Muscle layer of colon (tissue), 2 donors: ENCODE results near the gene FAAP100.

Experiments used
- H3K27ac ChIP-seq: one replicate; pipeline ENCODE4 v1.7.0; 2013; ENCODE audit warnings: low read depth, mild to moderate bottlenecking, low read length, moderate library complexity
- H3K27me3 ChIP-seq, 2 donors: one replicate each; pipeline ENCODE4 v1.7.0; 2013; ENCODE audit warnings: low read length in 2 of 2, mild to moderate bottlenecking in 2 of 2; ENCODE audit not compliant: insufficient read depth in 2 of 2, control insufficient read depth in 1 of 2
- H3K36me3 ChIP-seq: one replicate; pipeline ENCODE4 v1.7.0; 2013; ENCODE audit warnings: mild to moderate bottlenecking, low read length; ENCODE audit not compliant: insufficient read depth
- H3K4me1 ChIP-seq: one replicate; pipeline ENCODE4 v1.7.0; 2013; ENCODE audit warnings: mild to moderate bottlenecking, low read length; ENCODE audit not compliant: insufficient read depth
- H3K4me3 ChIP-seq, 2 donors: one replicate each; pipeline ENCODE4 v1.7.0; 2013; ENCODE audit warnings: low read length in 2 of 2, low read depth in 1 of 2, mild to moderate bottlenecking in 1 of 2, moderate library complexity in 1 of 2
- H3K9ac ChIP-seq: one replicate; pipeline ENCODE4 v1.7.0; 2013; ENCODE audit warnings: low read length
- H3K9me3 ChIP-seq: one replicate; pipeline ENCODE4 v1.7.0; 2013; ENCODE audit warnings: mild to moderate bottlenecking, low read length
- donor health status: abdominal sarcoma.
- donor health status: Adenocarcinoma of cecum.

Gene FAAP100

GRCh38 chr17:81563861-81564586, 11.9 kb upstream of the FAAP100 start:
- H3K27ac ChIP-seq, result no peak overlapping the region
- H3K9me3 ChIP-seq, result no peaks in the 10 kb centered on the region
- no peak overlapping the region for H3K9ac ChIP-seq
- H3K4me1 ChIP-seq, result peaks cover 37% of the 10 kb centered on the region
- no peaks in the 10 kb centered on the region for H3K27me3 ChIP-seq
- H3K4me3 ChIP-seq, result no peak overlapping the region
- peaks cover 61% of the 10 kb centered on the region for H3K36me3 ChIP-seq

- no peaks in the 10 kb centered on the region for H3K9me3 ChIP-seq
- peaks cover 73% of the 10 kb centered on the region for H3K36me3 ChIP-seq
- H3K27ac ChIP-seq, result no peak overlapping the region
- no peak overlapping the region for H3K9ac ChIP-seq
- H3K27me3 ChIP-seq, result no peaks in the 10 kb centered on the region
- H3K4me1 ChIP-seq, result peaks cover 12% of the 10 kb centered on the region
- no peak overlapping the region for H3K4me3 ChIP-seq
Observed at GRCh38 chr17:81561494-81561885, 9.3 kb upstream of the FAAP100 start.

GRCh38 chr17:81558941-81559806, 7.0 kb upstream of the FAAP100 start:
- Histone ChIP-seq H3K36me3 (peaks cover 60% of the 10 kb centered on the region), H3K9me3 (no peaks in the 10 kb centered on the region), H3K27ac (no peak overlapping the region), H3K9ac (no peak overlapping the region), H3K4me1 (no peaks in the 10 kb centered on the region), H3K27me3 (no peaks in the 10 kb centered on the region), H3K4me3 (no peak overlapping the region)

- Histone ChIP-seq H3K9ac (no peak overlapping the region), H3K4me3 (no peak overlapping the region), H3K27me3 (no peaks in the 10 kb centered on the region), H3K36me3 (peaks cover 50% of the 10 kb centered on the region), H3K4me1 (peaks cover 11% of the 10 kb centered on the region), H3K9me3 (no peaks in the 10 kb centered on the region), H3K27ac (no peak overlapping the region)
Observed at GRCh38 chr17:81558115-81558468, 5.9 kb upstream of the FAAP100 start.

GRCh38 chr17:81557276-81558114, 5.3 kb upstream of the FAAP100 start:
- Histone ChIP-seq H3K27ac (no peak overlapping the region), H3K4me3 (no peak overlapping the region), H3K9me3 (no peaks in the 10 kb centered on the region), H3K4me1 (peaks cover 14% of the 10 kb centered on the region), H3K27me3 (no peaks in the 10 kb centered on the region), H3K9ac (no peak overlapping the region), H3K36me3 (peaks cover 46% of the 10 kb centered on the region)

GRCh38 chr17:81556863-81557262, 4.7 kb upstream of the FAAP100 start:
- H3K27me3 ChIP-seq, result no peaks in the 10 kb centered on the region
- H3K36me3 ChIP-seq, result peaks cover 41% of the 10 kb centered on the region
- H3K9me3 ChIP-seq, result no peaks in the 10 kb centered on the region
- H3K4me1 ChIP-seq, result peaks cover 14% of the 10 kb centered on the region
- H3K4me3 ChIP-seq, result no peak overlapping the region
- H3K27ac ChIP-seq, result no peak overlapping the region
- no peak overlapping the region for H3K9ac ChIP-seq

- Histone ChIP-seq H3K9me3 (no peaks in the 10 kb centered on the region), H3K36me3 (peaks cover 37% of the 10 kb centered on the region), H3K27ac (no peak overlapping the region), H3K4me3 (no peak overlapping the region), H3K27me3 (no peaks in the 10 kb centered on the region), H3K4me1 (peaks cover 18% of the 10 kb centered on the region), H3K9ac (no peak overlapping the region)
Observed at GRCh38 chr17:81556175-81556691, 4.1 kb upstream of the FAAP100 start.

- Histone ChIP-seq H3K27ac (no peak overlapping the region), H3K36me3 (peaks cover 33% of the 10 kb centered on the region), H3K9me3 (no peaks in the 10 kb centered on the region), H3K9ac (no peak overlapping the region), H3K4me3 (peak overlapping the region in 1 of 2 donors; percentile 74), H3K27me3 (no peaks in the 10 kb centered on the region), H3K4me1 (peaks cover 24% of the 10 kb centered on the region)
Observed at GRCh38 chr17:81553616-81554181, 1.5 kb upstream of the FAAP100 start.

- Histone ChIP-seq H3K4me3 (peak overlapping the region; percentile 74 to 100), H3K27ac (peak overlapping the region; percentile 91), H3K36me3 (peaks cover 27% of the 10 kb centered on the region), H3K9ac (no peak overlapping the region), H3K4me1 (peaks cover 24% of the 10 kb centered on the region), H3K27me3 (no peaks in the 10 kb centered on the region), H3K9me3 (no peaks in the 10 kb centered on the region)
Observed at GRCh38 chr17:81553018-81553615, 964 bp upstream of the FAAP100 start.

- Histone ChIP-seq H3K27me3 (no peaks in the 10 kb centered on the region), H3K4me3 (peak overlapping the region; percentile 74 to 100), H3K4me1 (peaks cover 24% of the 10 kb centered on the region), H3K27ac (peak overlapping the region; percentile 91), H3K36me3 (peaks cover 24% of the 10 kb centered on the region), H3K9ac (no peak overlapping the region), H3K9me3 (no peaks in the 10 kb centered on the region)
Observed at GRCh38 chr17:81551458-81552243, 502 bp downstream of the FAAP100 start.
